Nephron (organoid): ENCODE data around the gene DDX28.

Source experiments
- H3K27ac Mint-ChIP-seq, 3 experiments: 2 replicates each; pipeline ENCODE4 v1.8.0; 2020; ENCODE audit warnings: mixed read lengths in 3 of 3, mild to moderate bottlenecking in 2 of 3, moderate library complexity in 1 of 3
- H3K27me3 Mint-ChIP-seq: 2 replicates; pipeline ENCODE4 v1.8.0; 2021; ENCODE audit warnings: low read depth, mild to moderate bottlenecking, moderate library complexity, mixed read lengths
- H3K36me3 Mint-ChIP-seq: 2 replicates; pipeline ENCODE4 v1.8.0; 2020; ENCODE audit warnings: low read depth, mixed read lengths
- H3K4me1 Mint-ChIP-seq: 2 replicates; pipeline ENCODE4 v1.8.0; 2020; ENCODE audit warnings: mixed read lengths
- H3K4me3 Mint-ChIP-seq, 3 experiments: 2 replicates each; pipeline ENCODE4 v1.8.0; 2020; ENCODE audit warnings: mild to moderate bottlenecking in 3 of 3, mixed read lengths in 3 of 3, moderate library complexity in 2 of 3
- H3K9me3 Mint-ChIP-seq: 2 replicates; pipeline ENCODE4 v1.8.0; 2020; ENCODE audit warnings: mixed read lengths
- TF ChIP-seq, protein P1 (sequence below), 3 experiments: fragments of 200-600 bp; sonication (generic); IDR thresholded peaks; one replicate each; pipeline ENCODE4 v1.5.0; 2021; ENCODE audit warnings: antibody characterized with exemption in 3 of 3; ENCODE audit not compliant: unreplicated experiment in 3 of 3

DDX28 gene

DNA sequence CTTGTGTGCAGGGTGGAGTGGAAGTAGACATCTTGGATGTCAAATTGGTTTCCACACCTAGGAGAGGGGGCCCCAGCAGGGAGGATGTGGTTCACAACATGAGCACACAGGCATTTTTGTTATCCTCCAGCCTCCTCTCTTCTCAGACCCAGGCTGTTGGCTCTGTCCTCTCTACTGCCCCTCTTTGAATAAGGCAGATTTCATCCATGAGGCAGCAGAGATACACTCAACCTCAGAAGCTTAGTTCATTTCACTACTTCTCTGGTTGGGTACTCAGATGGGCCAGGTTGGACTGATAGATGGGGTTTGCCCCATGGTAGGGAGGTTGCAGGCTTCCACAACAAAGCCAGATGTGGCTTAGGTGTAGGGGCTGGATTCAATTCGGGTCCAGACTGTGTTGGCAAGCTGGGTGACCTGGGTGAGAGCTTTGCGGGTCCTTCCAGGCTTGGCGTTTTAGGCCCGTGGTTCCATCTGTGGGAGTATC, 39.9 kb upstream of the DDX28 start:
- TF ChIP-seq, protein P1, sequence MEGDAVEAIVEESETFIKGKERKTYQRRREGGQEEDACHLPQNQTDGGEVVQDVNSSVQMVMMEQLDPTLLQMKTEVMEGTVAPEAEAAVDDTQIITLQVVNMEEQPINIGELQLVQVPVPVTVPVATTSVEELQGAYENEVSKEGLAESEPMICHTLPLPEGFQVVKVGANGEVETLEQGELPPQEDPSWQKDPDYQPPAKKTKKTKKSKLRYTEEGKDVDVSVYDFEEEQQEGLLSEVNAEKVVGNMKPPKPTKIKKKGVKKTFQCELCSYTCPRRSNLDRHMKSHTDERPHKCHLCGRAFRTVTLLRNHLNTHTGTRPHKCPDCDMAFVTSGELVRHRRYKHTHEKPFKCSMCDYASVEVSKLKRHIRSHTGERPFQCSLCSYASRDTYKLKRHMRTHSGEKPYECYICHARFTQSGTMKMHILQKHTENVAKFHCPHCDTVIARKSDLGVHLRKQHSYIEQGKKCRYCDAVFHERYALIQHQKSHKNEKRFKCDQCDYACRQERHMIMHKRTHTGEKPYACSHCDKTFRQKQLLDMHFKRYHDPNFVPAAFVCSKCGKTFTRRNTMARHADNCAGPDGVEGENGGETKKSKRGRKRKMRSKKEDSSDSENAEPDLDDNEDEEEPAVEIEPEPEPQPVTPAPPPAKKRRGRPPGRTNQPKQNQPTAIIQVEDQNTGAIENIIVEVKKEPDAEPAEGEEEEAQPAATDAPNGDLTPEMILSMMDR (IDR thresholded peaks at IDR 0.05; ENCODE audit: unreplicated experiment in 3 of 3): no peak
- H3K27ac Mint-ChIP-seq: no peak overlapping the region
- H3K4me1 Mint-ChIP-seq: peaks cover 29% of the 10 kb centered on the region
- peaks cover 25% of the 10 kb centered on the region for H3K36me3 Mint-ChIP-seq
- no peaks in the 10 kb centered on the region for H3K27me3 Mint-ChIP-seq
- H3K9me3 Mint-ChIP-seq: no peaks in the 10 kb centered on the region
- H3K4me3 Mint-ChIP-seq: no peak overlapping the region

DNA sequence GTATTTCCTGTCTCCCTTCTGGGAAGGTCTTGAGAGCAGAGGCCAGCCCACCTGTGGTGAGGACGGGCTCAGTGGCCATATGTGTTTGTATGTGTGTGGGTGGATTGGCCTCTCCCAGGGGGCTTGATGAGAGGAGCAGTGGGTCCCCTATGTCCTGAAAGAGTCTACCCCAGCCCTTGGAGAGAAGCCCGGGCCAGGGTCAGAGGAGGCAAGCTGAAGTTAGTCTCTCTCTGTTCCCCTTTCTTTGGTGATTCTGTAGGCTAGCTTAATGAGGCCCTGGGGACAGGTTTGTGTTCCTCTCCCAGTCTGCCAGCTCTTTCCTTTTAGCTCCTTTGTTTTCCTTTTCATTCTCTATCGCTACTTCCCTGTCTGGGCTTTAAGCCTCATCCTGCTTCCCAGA, 38.4 kb upstream of the DDX28 start:
- Mint-ChIP-seq H3K36me3 (peaks cover 25% of the 10 kb centered on the region), H3K9me3 (no peaks in the 10 kb centered on the region), H3K27me3 (no peaks in the 10 kb centered on the region), H3K4me3 (no peak overlapping the region), H3K4me1 (peaks cover 22% of the 10 kb centered on the region), H3K27ac (no peak overlapping the region)
- TF ChIP-seq, protein P1 (IDR thresholded peaks at IDR 0.05; ENCODE audit: unreplicated experiment in 3 of 3): no peak

DNA sequence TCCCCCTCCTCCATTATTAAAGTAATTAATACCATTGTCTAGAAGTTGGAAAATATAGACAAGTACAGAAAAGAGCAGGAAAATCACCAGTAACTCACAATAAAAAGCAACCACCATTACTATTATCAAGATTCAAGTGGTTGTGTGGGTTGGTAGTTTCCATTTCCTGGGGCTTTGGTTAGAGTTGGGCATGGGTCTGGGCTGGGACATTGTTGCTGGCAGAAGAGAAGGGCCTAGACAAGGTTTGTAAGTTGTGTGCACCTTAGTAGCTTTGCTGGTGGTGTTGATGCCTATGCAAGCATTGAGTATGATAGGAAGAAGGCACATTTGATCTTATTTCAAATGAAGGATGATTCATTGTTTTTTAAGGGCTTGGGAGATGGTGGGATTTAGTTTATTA, 36.8 kb upstream of the DDX28 start:
- no peak overlapping the region for H3K4me3 Mint-ChIP-seq
- TF ChIP-seq, protein P1 (IDR thresholded peaks at IDR 0.05; ENCODE audit: unreplicated experiment in 3 of 3): no peak
- H3K9me3 Mint-ChIP-seq: no peaks in the 10 kb centered on the region
- peaks cover 9% of the 10 kb centered on the region for H3K4me1 Mint-ChIP-seq
- H3K27me3 Mint-ChIP-seq: no peaks in the 10 kb centered on the region
- no peak overlapping the region for H3K27ac Mint-ChIP-seq
- H3K36me3 Mint-ChIP-seq: peaks cover 24% of the 10 kb centered on the region

DNA sequence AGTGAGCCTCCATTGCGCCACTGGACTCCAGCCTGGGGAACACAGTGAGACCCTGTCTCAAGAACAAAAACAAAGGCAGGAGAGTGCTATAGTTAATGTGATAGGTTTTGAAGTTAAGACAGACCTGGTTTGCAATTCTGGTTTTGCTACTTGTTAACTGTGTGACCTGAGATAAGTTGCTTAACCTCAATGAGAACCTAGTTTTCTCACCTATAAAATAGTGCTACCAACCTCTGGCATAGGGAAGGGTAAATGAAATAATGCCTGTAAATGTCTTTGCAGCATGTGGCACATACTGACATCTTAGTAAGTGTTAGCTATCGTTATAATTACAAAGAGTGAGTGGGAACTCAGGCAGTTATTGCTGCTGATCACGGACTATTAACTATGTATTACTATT, 32.4 kb upstream of the DDX28 start:
- TF ChIP-seq, protein P1 (IDR thresholded peaks at IDR 0.05; ENCODE audit: unreplicated experiment in 3 of 3): no peak
- Mint-ChIP-seq H3K36me3 (peaks cover 37% of the 10 kb centered on the region), H3K27ac (no peak overlapping the region), H3K4me1 (no peaks in the 10 kb centered on the region), H3K27me3 (no peaks in the 10 kb centered on the region), H3K9me3 (no peaks in the 10 kb centered on the region), H3K4me3 (no peak overlapping the region)

DNA sequence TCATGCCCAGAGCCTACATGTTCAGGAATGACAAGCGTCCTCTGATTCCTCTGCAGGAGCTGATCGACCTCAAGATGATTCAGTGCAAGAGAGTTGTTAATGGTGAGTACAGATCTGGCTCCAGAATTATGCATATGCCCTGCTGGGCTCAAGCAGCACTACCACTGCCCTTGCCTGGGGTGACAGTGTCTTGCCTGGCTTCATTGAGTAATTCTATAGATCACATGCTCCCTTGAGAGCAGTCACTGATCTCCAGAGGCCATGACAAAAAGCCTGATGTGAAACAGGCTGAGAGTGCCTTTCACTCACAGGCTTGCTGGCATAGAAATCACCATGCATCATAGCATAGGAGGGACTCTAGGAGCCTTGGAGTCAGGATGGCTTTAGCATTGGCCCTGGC, 26.4 kb upstream of the DDX28 start:
- Mint-ChIP-seq H3K4me1 (no peaks in the 10 kb centered on the region), H3K4me3 (no peak overlapping the region), H3K27me3 (no peaks in the 10 kb centered on the region), H3K27ac (no peak overlapping the region), H3K36me3 (peaks cover 42% of the 10 kb centered on the region), H3K9me3 (no peaks in the 10 kb centered on the region)
- TF ChIP-seq, protein P1 (IDR thresholded peaks at IDR 0.05; ENCODE audit: unreplicated experiment in 3 of 3): no peak

DNA sequence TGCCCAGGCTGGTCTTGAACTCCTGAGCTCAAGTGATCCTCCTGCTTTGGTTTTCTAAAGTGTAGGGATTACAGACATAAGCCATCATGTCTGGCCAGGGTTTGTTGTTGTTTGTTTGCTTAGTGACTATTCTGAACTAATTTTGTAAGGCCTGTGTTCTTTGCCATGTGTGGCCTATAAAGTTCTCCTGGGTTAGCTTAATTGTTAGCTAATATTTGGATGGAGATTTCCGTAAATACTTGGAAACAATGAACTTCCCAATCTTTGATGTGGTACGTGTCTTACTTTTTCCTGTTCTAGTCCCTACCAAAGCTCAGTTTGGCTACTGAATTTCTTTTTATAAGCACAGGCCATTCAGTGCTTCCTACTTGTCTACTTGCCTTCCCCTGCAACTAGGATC, 25.0 kb upstream of the DDX28 start:
- Mint-ChIP-seq H3K9me3 (no peaks in the 10 kb centered on the region), H3K4me3 (no peak overlapping the region), H3K4me1 (no peaks in the 10 kb centered on the region), H3K27ac (no peak overlapping the region), H3K36me3 (peaks cover 34% of the 10 kb centered on the region), H3K27me3 (no peaks in the 10 kb centered on the region)
- TF ChIP-seq, protein P1 (IDR thresholded peaks at IDR 0.05; ENCODE audit: unreplicated experiment in 3 of 3): no peak
